Stomach (tissue), 4 donors: ENCODE results near the gene TMEM132C.

Experiments
- EP300 ChIP-seq: sonication (generic); formaldehyde crosslinking; IDR thresholded peaks from one replicate; pipeline ENCODE4 v1.6.1; 2017; ENCODE audit warnings: antibody characterized with exemption
- POLR2AphosphoS5 ChIP-seq, 3 donors: sonication (generic); formaldehyde crosslinking; IDR thresholded peaks; one replicate each; pipeline ENCODE4 v1.6.1; 2016; ENCODE audit warnings: antibody characterized with exemption in 3 of 3
- TF ChIP-seq, protein P1 (sequence below), 7 experiments: fragments of 450-650 bp in 4 of 7; fragments of 200-600 bp in 3 of 7; sonication (generic) in 3 of 7; IDR thresholded peaks; one replicate each; pipeline ENCODE4 v1.5.1; 2016 to 2019; ENCODE audit warnings: antibody characterized with exemption in 7 of 7, control low read depth in 2 of 7, mild to moderate bottlenecking in 1 of 7

DNA sequence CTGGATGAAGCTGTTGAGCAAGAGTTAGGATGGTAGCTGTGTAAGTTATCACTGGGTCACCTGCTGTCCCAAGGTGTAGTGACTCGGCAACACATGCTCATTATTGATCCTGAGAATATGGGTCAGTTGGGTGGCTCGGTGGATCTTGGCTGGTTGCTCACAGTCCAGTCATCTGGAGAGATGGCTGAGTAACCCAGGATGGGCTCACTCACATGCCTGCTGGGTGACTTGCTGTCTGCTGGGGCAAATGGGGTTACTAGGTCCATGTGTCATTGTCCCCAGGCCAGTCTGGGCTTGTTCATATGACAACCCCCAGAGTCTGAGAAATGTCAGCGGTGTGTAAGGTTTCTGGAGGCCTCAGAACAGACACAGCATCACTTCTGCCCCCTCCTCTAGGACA is 487.3 kb downstream of the TMEM132C start:
- no peak for TF ChIP-seq EP300
- TF ChIP-seq, protein P1, sequence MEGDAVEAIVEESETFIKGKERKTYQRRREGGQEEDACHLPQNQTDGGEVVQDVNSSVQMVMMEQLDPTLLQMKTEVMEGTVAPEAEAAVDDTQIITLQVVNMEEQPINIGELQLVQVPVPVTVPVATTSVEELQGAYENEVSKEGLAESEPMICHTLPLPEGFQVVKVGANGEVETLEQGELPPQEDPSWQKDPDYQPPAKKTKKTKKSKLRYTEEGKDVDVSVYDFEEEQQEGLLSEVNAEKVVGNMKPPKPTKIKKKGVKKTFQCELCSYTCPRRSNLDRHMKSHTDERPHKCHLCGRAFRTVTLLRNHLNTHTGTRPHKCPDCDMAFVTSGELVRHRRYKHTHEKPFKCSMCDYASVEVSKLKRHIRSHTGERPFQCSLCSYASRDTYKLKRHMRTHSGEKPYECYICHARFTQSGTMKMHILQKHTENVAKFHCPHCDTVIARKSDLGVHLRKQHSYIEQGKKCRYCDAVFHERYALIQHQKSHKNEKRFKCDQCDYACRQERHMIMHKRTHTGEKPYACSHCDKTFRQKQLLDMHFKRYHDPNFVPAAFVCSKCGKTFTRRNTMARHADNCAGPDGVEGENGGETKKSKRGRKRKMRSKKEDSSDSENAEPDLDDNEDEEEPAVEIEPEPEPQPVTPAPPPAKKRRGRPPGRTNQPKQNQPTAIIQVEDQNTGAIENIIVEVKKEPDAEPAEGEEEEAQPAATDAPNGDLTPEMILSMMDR (IDR thresholded peaks at IDR 0.05) = no peak
- no peak for TF ChIP-seq POLR2AphosphoS5 (IDR thresholded peaks at IDR 0.05)
